ENCODE measurements around the gene LYZL2. TPM values are rescaled to one million over a fixed set of nuclear protein-coding genes. Genes with fewer than 3 reads are reported as not detected.

LYZL2 gene
- total RNA-seq, 1 donor from 2014 or later = not detected

DNA sequence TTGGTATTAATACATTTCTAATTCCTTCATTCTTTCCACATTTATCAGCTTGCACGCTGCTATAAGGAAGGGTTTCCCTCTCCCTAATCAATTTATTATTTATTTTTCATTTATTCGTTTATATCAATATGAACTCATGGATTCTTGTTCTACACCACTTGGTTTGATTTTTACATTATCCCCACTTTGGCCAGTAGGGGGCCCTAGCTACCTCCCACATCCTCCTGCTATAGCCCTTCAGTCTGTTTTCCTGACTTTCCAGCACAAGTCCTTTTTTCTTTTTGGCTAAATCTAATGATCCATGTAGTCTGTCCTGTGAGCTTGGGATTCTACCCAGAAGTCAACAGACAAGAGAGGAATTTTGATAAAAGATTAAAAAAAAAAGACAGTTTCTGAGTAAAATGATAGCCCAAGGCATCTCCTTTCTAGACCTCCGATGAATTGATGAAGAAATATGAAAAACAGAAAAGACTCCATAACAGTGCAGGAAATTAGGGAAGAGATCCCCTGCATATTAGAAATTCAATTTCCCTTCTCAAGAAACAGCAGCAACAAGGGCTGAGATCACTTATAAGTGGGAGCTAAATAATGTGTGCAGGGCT lies 47.7 kb downstream of the LYZL2 start:
- DNase-seq (ENCODE audit: low read depth) (peak; percentile 36), FAIRE-seq (no peak)
- TF ChIP-seq, protein P1, sequence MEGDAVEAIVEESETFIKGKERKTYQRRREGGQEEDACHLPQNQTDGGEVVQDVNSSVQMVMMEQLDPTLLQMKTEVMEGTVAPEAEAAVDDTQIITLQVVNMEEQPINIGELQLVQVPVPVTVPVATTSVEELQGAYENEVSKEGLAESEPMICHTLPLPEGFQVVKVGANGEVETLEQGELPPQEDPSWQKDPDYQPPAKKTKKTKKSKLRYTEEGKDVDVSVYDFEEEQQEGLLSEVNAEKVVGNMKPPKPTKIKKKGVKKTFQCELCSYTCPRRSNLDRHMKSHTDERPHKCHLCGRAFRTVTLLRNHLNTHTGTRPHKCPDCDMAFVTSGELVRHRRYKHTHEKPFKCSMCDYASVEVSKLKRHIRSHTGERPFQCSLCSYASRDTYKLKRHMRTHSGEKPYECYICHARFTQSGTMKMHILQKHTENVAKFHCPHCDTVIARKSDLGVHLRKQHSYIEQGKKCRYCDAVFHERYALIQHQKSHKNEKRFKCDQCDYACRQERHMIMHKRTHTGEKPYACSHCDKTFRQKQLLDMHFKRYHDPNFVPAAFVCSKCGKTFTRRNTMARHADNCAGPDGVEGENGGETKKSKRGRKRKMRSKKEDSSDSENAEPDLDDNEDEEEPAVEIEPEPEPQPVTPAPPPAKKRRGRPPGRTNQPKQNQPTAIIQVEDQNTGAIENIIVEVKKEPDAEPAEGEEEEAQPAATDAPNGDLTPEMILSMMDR (IDR thresholded peaks at IDR 0.05; ENCODE audit: insufficient read depth, low read length, severe bottlenecking) = peak; percentile 69
- no peaks in the 10 kb centered on the region for H3K27me3 ChIP-seq (ENCODE audit: control insufficient read depth, insufficient read depth, low read length)
- H3K36me3 ChIP-seq (ENCODE audit: control insufficient read depth, insufficient read depth, low read length) = no peaks in the 10 kb centered on the region
- H3K4me3 ChIP-seq (ENCODE audit: low read depth, low read length) = no peak overlapping the region

DNA sequence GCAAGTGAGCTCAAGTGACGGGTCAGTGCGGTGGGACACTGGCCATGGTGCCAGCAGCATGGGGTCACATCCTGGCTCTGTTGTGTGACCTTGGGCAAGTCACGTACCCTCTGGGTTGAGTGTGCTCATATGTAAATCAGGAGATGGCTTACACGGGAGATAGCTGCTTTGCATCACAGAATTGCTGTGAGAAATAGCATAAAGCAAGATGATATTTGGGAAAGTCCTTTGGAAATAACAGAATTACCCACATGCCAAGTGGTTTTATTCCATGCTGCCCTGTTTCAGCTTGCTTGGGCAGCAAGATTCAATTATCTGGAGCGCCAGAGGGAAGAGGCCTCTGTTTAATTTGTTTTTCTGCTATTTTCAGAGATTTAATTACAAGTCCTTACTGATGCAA lies 48.9 kb downstream of the LYZL2 start:
- no peak for DNase-seq (ENCODE audit: low read depth)
- Histone ChIP-seq H3K27me3 (ENCODE audit: control insufficient read depth, insufficient read depth, low read length) (no peaks in the 10 kb centered on the region), H3K4me3 (ENCODE audit: low read depth, low read length) (no peak overlapping the region), H3K36me3 (ENCODE audit: control insufficient read depth, insufficient read depth, low read length) (no peaks in the 10 kb centered on the region)
- TF ChIP-seq, protein P1 (IDR thresholded peaks at IDR 0.05; ENCODE audit: insufficient read depth, low read length, severe bottlenecking) = no peak
- FAIRE-seq = no peak

DNA sequence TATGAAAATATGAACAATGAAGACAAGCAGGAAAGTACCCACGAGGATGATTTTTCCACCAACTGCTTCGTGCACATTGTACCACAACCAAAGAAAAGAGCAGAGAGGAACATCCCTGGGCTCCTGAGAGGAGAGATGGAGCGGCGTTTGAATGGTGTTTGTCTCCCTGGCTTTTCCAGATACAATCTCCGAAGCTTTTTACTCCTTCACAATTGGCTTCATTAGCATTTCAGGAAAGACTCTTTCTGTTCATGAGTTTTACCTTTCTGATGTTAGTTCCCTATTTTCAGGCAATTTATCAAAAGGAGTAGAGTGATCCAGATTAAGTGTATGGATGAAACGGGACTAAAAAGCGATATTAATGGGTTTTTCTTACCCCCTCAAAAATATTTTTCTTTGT lies 49.3 kb downstream of the LYZL2 start:
- TF ChIP-seq, protein P1 (IDR thresholded peaks at IDR 0.05; ENCODE audit: insufficient read depth, low read length, severe bottlenecking) = no peak
- DNase-seq (ENCODE audit: low read depth) (no peak), FAIRE-seq (no peak)
- Histone ChIP-seq H3K4me3 (ENCODE audit: low read depth, low read length) (no peak overlapping the region), H3K27me3 (ENCODE audit: control insufficient read depth, insufficient read depth, low read length) (no peaks in the 10 kb centered on the region), H3K36me3 (ENCODE audit: control insufficient read depth, insufficient read depth, low read length) (no peaks in the 10 kb centered on the region)

DNA sequence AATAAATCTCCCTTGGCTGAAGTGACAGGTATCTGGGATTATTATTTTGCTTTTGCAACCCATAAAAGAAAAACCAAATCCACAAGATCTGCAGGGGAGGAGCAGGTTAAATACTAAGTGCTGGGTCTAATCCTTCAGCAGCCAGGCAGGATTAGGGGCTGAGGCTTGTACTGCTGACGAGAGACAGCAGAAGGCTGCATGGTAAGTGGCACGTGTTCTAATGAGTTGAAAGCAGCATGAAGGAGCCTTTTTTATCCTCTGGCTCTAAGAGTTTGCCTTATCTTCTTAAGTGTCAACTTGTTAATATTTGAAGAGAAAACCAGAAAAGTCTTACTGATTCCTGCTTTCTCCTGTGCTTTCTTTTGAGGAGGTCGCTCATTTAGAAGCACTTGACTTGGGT lies 50.0 kb downstream of the LYZL2 start:
- FAIRE-seq (no peak), DNase-seq (ENCODE audit: low read depth) (no peak)
- Histone ChIP-seq H3K4me3 (ENCODE audit: low read depth, low read length) (no peak overlapping the region), H3K36me3 (ENCODE audit: control insufficient read depth, insufficient read depth, low read length) (no peaks in the 10 kb centered on the region), H3K27me3 (ENCODE audit: control insufficient read depth, insufficient read depth, low read length) (no peaks in the 10 kb centered on the region)
- TF ChIP-seq, protein P1 (IDR thresholded peaks at IDR 0.05; ENCODE audit: insufficient read depth, low read length, severe bottlenecking) = no peak

DNA sequence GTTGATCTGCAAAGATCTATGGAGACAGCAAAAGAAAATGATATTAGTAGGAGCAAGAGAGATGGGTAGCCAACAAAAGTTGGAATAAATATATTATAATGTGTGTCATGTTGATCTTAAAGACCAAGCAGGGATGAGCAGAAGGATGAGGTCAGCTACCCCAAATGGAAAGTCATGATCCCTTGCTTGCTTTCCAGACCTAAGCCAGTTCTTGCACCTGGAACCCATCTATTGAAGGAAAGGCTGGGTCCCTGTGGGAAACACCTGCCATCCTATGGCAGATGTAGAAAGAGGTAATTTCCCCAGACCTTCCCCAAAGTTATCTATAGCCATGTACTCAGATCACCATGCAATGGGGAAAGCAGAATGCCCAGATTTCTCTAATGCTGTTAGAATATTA lies 52.5 kb downstream of the LYZL2 start:
- Histone ChIP-seq H3K36me3 (ENCODE audit: control insufficient read depth, insufficient read depth, low read length) (no peaks in the 10 kb centered on the region), H3K27me3 (ENCODE audit: control insufficient read depth, insufficient read depth, low read length) (no peaks in the 10 kb centered on the region), H3K4me3 (ENCODE audit: low read depth, low read length) (no peak overlapping the region)
- FAIRE-seq (no peak), DNase-seq (ENCODE audit: low read depth) (no peak)
- TF ChIP-seq, protein P1 (IDR thresholded peaks at IDR 0.05; ENCODE audit: insufficient read depth, low read length, severe bottlenecking) = no peak

DNA sequence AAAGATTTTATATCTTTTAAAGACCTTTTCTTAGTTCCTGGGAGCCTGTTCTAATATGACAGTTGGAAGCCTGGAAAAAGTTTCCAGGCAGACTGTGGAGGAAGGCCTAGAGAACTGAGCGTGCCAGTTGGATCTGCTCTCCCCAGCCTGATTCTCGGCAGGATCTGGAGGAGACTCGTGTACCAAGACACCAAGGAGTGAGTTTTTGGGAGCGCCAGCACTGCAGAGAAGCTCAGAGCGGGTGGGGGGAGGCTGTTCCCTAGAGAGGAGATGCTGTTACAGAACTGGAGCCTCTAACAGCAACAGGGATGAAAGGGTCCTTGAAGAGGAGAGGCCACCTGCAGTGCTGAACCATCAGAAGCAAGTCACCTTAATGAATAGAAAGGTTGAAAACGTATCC lies 52.9 kb downstream of the LYZL2 start:
- no peak for FAIRE-seq
- H3K4me3 ChIP-seq (ENCODE audit: low read depth, low read length) = no peak overlapping the region
- H3K36me3 ChIP-seq (ENCODE audit: control insufficient read depth, insufficient read depth, low read length) = no peaks in the 10 kb centered on the region
- no peak for DNase-seq (ENCODE audit: low read depth)
- H3K27me3 ChIP-seq (ENCODE audit: control insufficient read depth, insufficient read depth, low read length) = no peaks in the 10 kb centered on the region
- TF ChIP-seq, protein P1 (IDR thresholded peaks at IDR 0.05; ENCODE audit: insufficient read depth, low read length, severe bottlenecking) = no peak
